ENCODE data around the gene ZNF598.
A peak's percentile ranks its signal among the peaks of the same experiment; 100 is the strongest.

Gene ZNF598

GRCh38 chr16:2040041-2040786 lies 30.6 kb upstream of the ZNF598 start:
- no peak for DNase-seq (ENCODE audit: low read depth)

- DNase-seq (ENCODE audit: low read depth), result peak; percentile 48
Measured at GRCh38 chr16:2039274-2040031, 29.8 kb upstream of the ZNF598 start.

- DNase-seq (ENCODE audit: low read depth), result no peak
Measured at GRCh38 chr16:2038382-2039231, 29.0 kb upstream of the ZNF598 start.

- no peak for DNase-seq (ENCODE audit: low read depth)
Measured at GRCh38 chr16:2037647-2038381, 28.2 kb upstream of the ZNF598 start.

- no peak for DNase-seq (ENCODE audit: low read depth)
Measured at GRCh38 chr16:2037115-2037514, 27.5 kb upstream of the ZNF598 start.

- no peak for DNase-seq (ENCODE audit: low read depth)
Measured at GRCh38 chr16:2036200-2036966, 26.8 kb upstream of the ZNF598 start.

- peak; percentile 90 for DNase-seq (ENCODE audit: low read depth)
Measured at GRCh38 chr16:2035431-2036199, 26.0 kb upstream of the ZNF598 start.

- no peak for DNase-seq (ENCODE audit: low read depth)
Measured at GRCh38 chr16:2034696-2035430, 25.2 kb upstream of the ZNF598 start.

GRCh38 chr16:2033909-2034695 lies 24.5 kb upstream of the ZNF598 start:
- DNase-seq (ENCODE audit: low read depth), result peak; percentile 46

GRCh38 chr16:2033057-2033908 lies 23.7 kb upstream of the ZNF598 start:
- DNase-seq (ENCODE audit: low read depth), result peak; percentile 74

GRCh38 chr16:2032285-2033056 lies 22.9 kb upstream of the ZNF598 start:
- DNase-seq (ENCODE audit: low read depth), result no peak

- DNase-seq (ENCODE audit: low read depth), result no peak
Measured at GRCh38 chr16:2031081-2031577, 21.5 kb upstream of the ZNF598 start.

GRCh38 chr16:2030036-2030435 lies 20.4 kb upstream of the ZNF598 start:
- no peak for DNase-seq (ENCODE audit: low read depth)

GRCh38 chr16:2029350-2029749 lies 19.7 kb upstream of the ZNF598 start:
- DNase-seq (ENCODE audit: low read depth), result no peak

- no peak for DNase-seq (ENCODE audit: low read depth)
Measured at GRCh38 chr16:2028620-2029220, 19.1 kb upstream of the ZNF598 start.

GRCh38 chr16:2028146-2028545 lies 18.5 kb upstream of the ZNF598 start:
- DNase-seq (ENCODE audit: low read depth), result no peak

Data from iris pigment epithelial cell (primary cell).